ENCODE data around the gene ALDH16A1. TPM values are rescaled to one million over a fixed set of nuclear protein-coding genes. Genes with fewer than 3 reads are reported as not detected.

The ALDH16A1 gene
- total RNA-seq, 1 donor: 94.0 TPM

DNA sequence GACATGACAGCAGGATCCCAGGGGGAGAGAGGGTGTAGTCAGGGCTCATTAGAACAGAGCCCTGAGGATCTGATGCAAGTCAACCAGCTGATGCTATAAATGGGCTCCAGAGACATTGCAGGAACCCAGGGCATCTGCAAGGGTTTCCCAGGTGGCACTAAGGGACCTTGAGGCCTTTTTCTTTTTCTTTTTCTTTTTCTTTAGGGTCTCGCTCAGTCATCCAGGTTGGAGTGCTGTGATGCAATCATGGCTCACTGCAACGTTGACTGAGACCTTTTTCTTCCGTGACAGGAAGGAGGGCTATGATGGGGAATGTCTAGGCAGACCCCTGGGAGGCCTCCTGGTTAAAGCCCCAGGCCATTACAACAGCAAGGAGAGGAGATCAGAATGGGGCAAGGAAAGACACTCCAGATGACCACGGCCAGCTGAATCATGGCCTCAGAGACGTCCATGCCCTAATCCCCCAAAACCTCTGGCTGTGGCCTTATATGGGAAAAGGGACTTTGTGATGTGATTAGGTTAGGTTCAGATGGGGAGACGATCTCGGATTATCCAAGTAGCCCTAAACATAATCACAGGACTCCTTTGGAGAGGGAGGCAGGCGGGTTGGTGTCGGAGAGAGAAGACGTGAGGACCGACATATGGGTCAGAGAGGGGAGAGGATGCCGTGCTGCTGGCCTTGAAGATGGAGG is 54.9 kb downstream of the ALDH16A1 start:
- no peak for DNase-seq (ENCODE audit: low read depth in 2 of 3, low spot score in 2 of 3)

DNA sequence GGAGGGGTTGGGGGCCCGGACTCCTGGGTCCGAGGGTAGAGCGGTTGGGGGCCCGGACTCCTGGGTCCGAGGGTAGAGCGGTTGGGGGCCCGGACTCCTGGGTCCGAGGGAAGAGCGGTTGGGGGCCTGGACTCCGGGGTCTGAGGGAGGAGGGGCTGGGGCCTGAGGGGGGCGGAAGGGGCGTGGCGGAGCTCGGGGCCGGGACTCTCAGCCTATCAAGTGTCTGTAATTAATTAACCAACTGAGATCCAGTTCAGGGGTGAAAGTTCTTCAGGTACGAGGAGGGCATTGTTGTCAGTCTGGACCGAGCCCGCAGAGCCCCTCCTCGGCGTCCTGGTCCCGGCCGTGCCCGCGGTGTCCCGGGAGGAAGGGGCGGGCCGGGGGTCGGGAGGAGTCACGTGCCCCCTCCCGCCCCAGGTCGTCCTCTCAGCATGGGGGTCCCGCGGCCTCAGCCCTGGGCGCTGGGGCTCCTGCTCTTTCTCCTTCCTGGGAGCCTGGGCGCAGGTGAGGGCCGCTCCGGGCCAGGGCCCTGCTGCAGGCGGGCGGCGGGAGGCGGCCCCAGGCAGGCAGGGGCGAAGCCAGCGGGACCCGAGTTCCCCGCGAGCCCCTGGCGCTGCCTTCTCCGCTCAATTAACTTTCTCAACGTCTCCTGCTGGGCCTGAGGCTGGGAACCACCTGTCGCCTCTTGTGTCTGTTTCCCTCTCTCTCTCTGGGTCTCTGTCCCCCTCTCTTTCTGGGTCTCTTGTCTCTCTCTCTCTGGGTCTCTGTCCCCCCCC is 60.1 kb downstream of the ALDH16A1 start:
- no peak for DNase-seq (ENCODE audit: low read depth in 2 of 3, low spot score in 2 of 3)

DNA sequence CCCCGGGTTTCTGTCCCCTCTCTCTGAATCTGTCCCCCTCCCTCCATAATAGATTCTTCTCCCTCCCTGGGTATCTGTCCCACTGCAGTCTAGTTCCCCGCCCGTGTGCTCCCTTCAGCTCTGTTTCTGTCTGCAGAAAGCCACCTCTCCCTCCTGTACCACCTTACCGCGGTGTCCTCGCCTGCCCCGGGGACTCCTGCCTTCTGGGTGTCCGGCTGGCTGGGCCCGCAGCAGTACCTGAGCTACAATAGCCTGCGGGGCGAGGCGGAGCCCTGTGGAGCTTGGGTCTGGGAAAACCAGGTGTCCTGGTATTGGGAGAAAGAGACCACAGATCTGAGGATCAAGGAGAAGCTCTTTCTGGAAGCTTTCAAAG is 60.7 kb downstream of the ALDH16A1 start:
- DNase-seq (ENCODE audit: low read depth in 2 of 3, low spot score in 2 of 3): no peak

DNA sequence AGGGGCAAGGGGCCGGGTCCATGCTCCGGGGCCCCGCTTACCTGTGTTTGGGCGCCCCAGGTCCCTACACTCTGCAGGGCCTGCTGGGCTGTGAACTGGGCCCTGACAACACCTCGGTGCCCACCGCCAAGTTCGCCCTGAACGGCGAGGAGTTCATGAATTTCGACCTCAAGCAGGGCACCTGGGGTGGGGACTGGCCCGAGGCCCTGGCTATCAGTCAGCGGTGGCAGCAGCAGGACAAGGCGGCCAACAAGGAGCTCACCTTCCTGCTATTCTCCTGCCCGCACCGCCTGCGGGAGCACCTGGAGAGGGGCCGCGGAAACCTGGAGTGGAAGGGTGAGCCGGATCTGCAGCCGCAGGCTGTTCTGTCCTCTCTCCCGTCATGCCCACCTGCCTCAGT is 61.1 kb downstream of the ALDH16A1 start:
- DNase-seq (ENCODE audit: low read depth in 2 of 3, low spot score in 2 of 3): no peak

DNA sequence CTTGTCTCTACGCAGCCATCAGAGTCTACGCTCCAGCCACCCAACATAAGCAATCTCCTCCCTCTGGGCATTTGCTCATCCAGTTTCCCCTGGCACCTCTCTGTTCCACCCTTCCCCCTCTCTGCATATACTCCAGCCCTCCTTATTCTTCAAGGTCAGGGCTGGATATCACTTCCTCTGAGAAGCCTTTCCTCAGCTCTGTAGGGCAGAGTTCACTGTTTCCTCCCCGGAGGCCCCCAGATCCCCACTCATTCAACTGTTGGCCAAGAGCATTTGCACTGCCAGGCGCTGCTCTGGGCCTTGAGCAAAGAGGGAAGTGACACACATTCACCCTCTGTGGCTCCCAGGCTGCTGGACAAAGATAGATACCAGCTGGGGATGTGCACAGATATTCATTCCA is 62.7 kb downstream of the ALDH16A1 start:
- DNase-seq (ENCODE audit: low read depth in 2 of 3, low spot score in 2 of 3): peak in 1 of 3 donors; percentile 68

DNA sequence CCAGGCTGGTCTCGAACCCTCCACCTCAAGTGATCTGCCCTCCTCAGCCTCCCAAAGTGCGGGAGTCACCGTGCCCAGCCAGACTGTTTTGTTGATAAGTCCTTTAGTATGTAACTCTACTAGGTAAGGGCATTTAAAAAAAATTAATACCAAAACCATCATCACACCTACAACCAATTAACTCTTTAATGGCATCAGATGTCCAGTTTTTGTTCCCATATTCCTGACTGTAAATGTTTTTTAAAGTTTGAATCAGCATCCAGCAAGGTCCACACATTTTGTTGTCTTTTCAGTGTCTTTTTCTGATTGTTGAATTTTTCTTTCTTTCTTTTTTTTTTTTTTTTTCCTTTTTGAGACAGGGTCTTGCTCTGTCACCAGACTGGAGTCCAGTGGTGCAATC is 65.0 kb downstream of the ALDH16A1 start:
- DNase-seq (ENCODE audit: low read depth in 2 of 3, low spot score in 2 of 3): no peak

Small RNA genes lying within 50 kb of the gene (small RNA-seq; reads per million reads assigned to genes)
- gene COX6CP7 (not detected), gene MIR150 (332 reads per million, percentile 98 among the genes with 10 or more reads in this experiment), gene SNORD32A (not detected), gene SNORD33 (not detected), gene SNORD34 (not detected), gene SNORD35A (not detected), gene SNORD35B (not detected)

Other genes starting within 250 kb of the ALDH16A1 start
- gene SLC6A16, start 128.0 kb upstream of the ALDH16A1 start, total RNA-seq: 0.54 TPM
- 255 TPM for gene CD37, start 117.8 kb upstream of the ALDH16A1 start, total RNA-seq
- 0.27 TPM for gene TEAD2, start 90.8 kb upstream of the ALDH16A1 start, total RNA-seq
- not detected for gene DKKL1, start 89.3 kb upstream of the ALDH16A1 start, total RNA-seq
- 0.27 TPM for gene KASH5, start 65.0 kb upstream of the ALDH16A1 start, total RNA-seq
- not detected for gene PTH2, start 29.8 kb upstream of the ALDH16A1 start, total RNA-seq
- not detected for gene GFY, start 27.8 kb upstream of the ALDH16A1 start, total RNA-seq
- gene SLC17A7, start 11.7 kb upstream of the ALDH16A1 start, total RNA-seq: not detected
- 115 TPM for gene PIH1D1, start 1.4 kb upstream of the ALDH16A1 start, total RNA-seq
- gene FLT3LG, start 21.0 kb downstream of the ALDH16A1 start, total RNA-seq: 3.8 TPM
- gene RPL13A, start 34.4 kb downstream of the ALDH16A1 start, total RNA-seq: 5,678 TPM
- 7,657 TPM for gene RPS11, start 43.2 kb downstream of the ALDH16A1 start, total RNA-seq
- 26.9 TPM for gene FCGRT, start 59.4 kb downstream of the ALDH16A1 start, total RNA-seq
- gene RCN3, start 74.8 kb downstream of the ALDH16A1 start, total RNA-seq: 1.1 TPM
- 114 TPM for gene NOSIP, start 127.3 kb downstream of the ALDH16A1 start, total RNA-seq
- gene PRRG2, start 128.1 kb downstream of the ALDH16A1 start, total RNA-seq: 2.7 TPM
- 8.1 TPM for gene PRR12, start 138.0 kb downstream of the ALDH16A1 start, total RNA-seq
- 7.5 TPM for gene RRAS, start 186.9 kb downstream of the ALDH16A1 start, total RNA-seq
- 18.6 TPM for gene SCAF1, start 189.0 kb downstream of the ALDH16A1 start, total RNA-seq
- gene IRF3, start 212.6 kb downstream of the ALDH16A1 start, total RNA-seq: 86.7 TPM
- gene BCL2L12, start 212.7 kb downstream of the ALDH16A1 start, total RNA-seq: 8.1 TPM
- 455 TPM for gene PRMT1, start 224.0 kb downstream of the ALDH16A1 start, total RNA-seq
- 1.9 TPM for gene ADM5, start 236.4 kb downstream of the ALDH16A1 start, total RNA-seq
- gene CPT1C, start 237.9 kb downstream of the ALDH16A1 start, total RNA-seq: 0.54 TPM

All from hematopoietic multipotent progenitor cell (in vitro differentiated cells).